ENCODE measurements around the gene NPAS1. TPM values are rescaled to one million over a fixed set of nuclear protein-coding genes. Genes with fewer than 3 reads are reported as not detected.

Gene NPAS1
- polyA plus RNA-seq, 3 donors: not detected

- Mint-ChIP-seq H3K4me1 (no peaks in the 10 kb centered on the region), H3K36me3 (peaks cover 35 to 66% of the 10 kb centered on the region in 2 donors), H3K4me3 (no peak overlapping the region), H3K27ac (no peak overlapping the region), H3K27me3 (ENCODE audit: low read depth in 3 of 3) (peaks cover 0 to 1% (median 0%) of the 10 kb centered on the region in 3 donors), H3K9me3 (no peaks in the 10 kb centered on the region)
- no peak for DNase-seq
- Histone ChIP-seq H3K79me2 (ENCODE audit: insufficient read depth, low read length) (no peaks in the 10 kb centered on the region), H3K4me3 (replicated peaks in 1 of 3; ENCODE audit: low read depth in 2 of 3, low read length in 3 of 3) (no peak overlapping the region), H3K36me3 (replicated peaks in 1 of 2; ENCODE audit: control insufficient read depth in 1 of 2, insufficient read depth in 2 of 2, low read length in 2 of 2) (peaks cover 51 to 60% of the 10 kb centered on the region in 2 donors), H2AFZ (ENCODE audit: insufficient read depth, low read depth, low read length, poor library complexity, severe bottlenecking) (no peak overlapping the region), H3K27ac (ENCODE audit: low read depth in 1 of 2, low read length in 2 of 2) (no peak overlapping the region), H4K20me1 (ENCODE audit: insufficient read depth, low read length) (peaks cover 52% of the 10 kb centered on the region), H3K4me1 (ENCODE audit: control insufficient read depth in 1 of 2, insufficient read depth in 2 of 2, low read length in 2 of 2) (no peaks in the 10 kb centered on the region), H3K4me2 (replicated peaks; ENCODE audit: extremely low read depth, low read length, poor library complexity, severe bottlenecking) (no peak overlapping the region), H3K27me3 (ENCODE audit: control insufficient read depth in 2 of 2, insufficient read depth in 2 of 2, low read length in 2 of 2) (no peaks in the 10 kb centered on the region), H3K9me3 (replicated peaks in 1 of 2; ENCODE audit: control insufficient read depth in 1 of 2, insufficient read depth in 1 of 2, low read length in 2 of 2) (no peaks in the 10 kb centered on the region), H3K9ac (ENCODE audit: insufficient read depth, low read length, poor library complexity, severe bottlenecking) (no peak overlapping the region)
- intact Hi-C loops (cut with micrococcal nuclease): no loop called here
- 100% methylated on average over 10 of the region's 11 CpGs for WGBS (ENCODE audit: insufficient coverage)
- no peak for TF ChIP-seq CTCF (IDR thresholded peaks at IDR 0.05)
Measured at GRCh38 chr19:47065242-47065641, 45.6 kb downstream of the NPAS1 start.

- Histone ChIP-seq H3K27me3 (ENCODE audit: control insufficient read depth in 2 of 2, insufficient read depth in 2 of 2, low read length in 2 of 2) (no peaks in the 10 kb centered on the region), H3K27ac (ENCODE audit: low read depth in 1 of 2, low read length in 2 of 2) (no peak overlapping the region), H3K79me2 (ENCODE audit: insufficient read depth, low read length) (peaks cover 4% of the 10 kb centered on the region), H2AFZ (ENCODE audit: insufficient read depth, low read depth, low read length, poor library complexity, severe bottlenecking) (no peak overlapping the region), H3K9ac (ENCODE audit: insufficient read depth, low read length, poor library complexity, severe bottlenecking) (no peak overlapping the region), H3K4me3 (replicated peaks in 1 of 3; ENCODE audit: low read depth in 2 of 3, low read length in 3 of 3) (no peak overlapping the region), H3K9me3 (replicated peaks in 1 of 2; ENCODE audit: control insufficient read depth in 1 of 2, insufficient read depth in 1 of 2, low read length in 2 of 2) (no peaks in the 10 kb centered on the region), H3K4me1 (ENCODE audit: control insufficient read depth in 1 of 2, insufficient read depth in 2 of 2, low read length in 2 of 2) (no peaks in the 10 kb centered on the region), H3K4me2 (replicated peaks; ENCODE audit: extremely low read depth, low read length, poor library complexity, severe bottlenecking) (no peak overlapping the region), H3K36me3 (replicated peaks in 1 of 2; ENCODE audit: control insufficient read depth in 1 of 2, insufficient read depth in 2 of 2, low read length in 2 of 2) (peaks cover 65 to 74% of the 10 kb centered on the region in 2 donors), H4K20me1 (ENCODE audit: insufficient read depth, low read length) (peaks cover 63% of the 10 kb centered on the region)
- Mint-ChIP-seq H3K27me3 (ENCODE audit: low read depth in 3 of 3) (peaks cover 0 to 2% (median 1%) of the 10 kb centered on the region in 3 donors), H3K4me3 (no peak overlapping the region), H3K4me1 (no peaks in the 10 kb centered on the region), H3K9me3 (no peaks in the 10 kb centered on the region), H3K36me3 (peaks cover 48 to 80% of the 10 kb centered on the region in 2 donors), H3K27ac (no peak overlapping the region)
- WGBS (ENCODE audit: insufficient coverage): 96% methylated on average over 60 of the region's 61 CpGs
- intact Hi-C loops (cut with micrococcal nuclease): no loop called here
- no peak for TF ChIP-seq CTCF (IDR thresholded peaks at IDR 0.05)
- no peak for DNase-seq
Measured at GRCh38 chr19:47066376-47067214, 47.0 kb downstream of the NPAS1 start.
